Neural progenitor cell (in vitro differentiated cells): ENCODE data around the gene IGFL4.

Experiments
- CTCF ChIP-seq: fragments of 200-600 bp; sonication (generic); IDR thresholded peaks from 2 replicates; pipeline ENCODE4 v1.5.1; 2017; ENCODE audit warnings: antibody characterized with exemption, mild to moderate bottlenecking
- EZH2phosphoT487 ChIP-seq: fragments of 200-600 bp; sonication (generic); IDR thresholded peaks from 2 replicates; pipeline ENCODE4 v1.6.1; 2017; ENCODE audit warnings: antibody characterized with exemption

- TF ChIP-seq CTCF (no peak), EZH2phosphoT487 (no peak)
These were observed 47.3 kb upstream of the IGFL4 start for GRCh38 chr19:46088101-46088500.
